NOMO-1 (cell line): ENCODE data around the gene ANXA8L1.
"Not testable (repeated sequence)": the region's sequence is repeated elsewhere in the genome, so short reads cannot be mapped to it uniquely, and the experiment has no call there.

Experiments used
- DNase-seq, 2 experiments: peaks; one replicate each; lab custom pipeline; 2025; ENCODE audit not compliant: unreplicated experiment in 2 of 2; lab: John Stamatoyannopoulos, UW

ANXA8L1 gene, protein sequence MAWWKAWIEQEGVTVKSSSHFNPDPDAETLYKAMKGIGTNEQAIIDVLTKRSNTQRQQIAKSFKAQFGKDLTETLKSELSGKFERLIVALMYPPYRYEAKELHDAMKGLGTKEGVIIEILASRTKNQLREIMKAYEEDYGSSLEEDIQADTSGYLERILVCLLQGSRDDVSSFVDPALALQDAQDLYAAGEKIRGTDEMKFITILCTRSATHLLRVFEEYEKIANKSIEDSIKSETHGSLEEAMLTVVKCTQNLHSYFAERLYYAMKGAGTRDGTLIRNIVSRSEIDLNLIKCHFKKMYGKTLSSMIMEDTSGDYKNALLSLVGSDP

DNA sequence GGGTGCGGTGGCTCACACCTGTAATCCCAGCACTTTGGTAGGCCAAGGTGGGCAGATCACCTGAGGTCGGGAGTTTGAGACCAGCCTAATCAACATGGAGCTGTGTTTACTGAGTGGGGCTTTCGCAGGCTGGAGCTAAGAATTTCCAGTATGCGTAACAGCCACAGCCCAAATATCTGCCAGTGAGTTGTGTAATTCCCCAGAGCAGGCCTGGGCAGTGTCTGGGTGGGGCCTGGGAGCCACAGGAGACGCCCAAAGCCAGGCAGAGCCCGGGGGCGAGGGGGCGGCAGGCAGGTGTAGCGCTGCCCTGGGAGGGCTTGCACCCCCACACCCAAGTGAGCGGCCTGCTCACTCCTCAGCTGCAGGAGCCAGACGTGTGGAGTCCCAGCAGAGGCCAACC is at the start of gene ANXA8L1:
ANXA8L1 (plus strand) TSS at position 371 of the 400 bp plus-strand sequence. CDS start 76 bp downstream, outside the sequence.
- DNase-seq, result not testable (repeated sequence)

DNA sequence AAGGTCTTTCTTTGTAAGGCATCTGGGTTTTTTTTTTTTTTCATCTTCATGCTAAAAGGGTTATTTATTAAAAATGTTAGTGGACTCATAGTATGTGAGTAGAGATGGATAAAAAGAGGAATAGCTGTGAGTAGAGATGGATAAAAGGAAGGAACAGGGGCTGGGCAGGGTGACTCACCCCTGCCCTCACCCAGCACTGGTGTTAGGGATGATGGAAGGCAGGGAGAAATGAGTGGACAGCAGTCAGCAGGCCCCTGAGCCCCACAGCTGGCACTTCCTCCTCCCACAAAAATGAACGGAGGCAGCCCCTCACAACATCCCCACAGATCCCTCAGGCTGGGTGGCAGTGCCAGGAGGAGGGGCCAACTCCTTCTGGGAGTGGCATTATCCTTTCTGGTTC is 49.5 kb upstream of the ANXA8L1 start:
- DNase-seq, result no peak

DNA sequence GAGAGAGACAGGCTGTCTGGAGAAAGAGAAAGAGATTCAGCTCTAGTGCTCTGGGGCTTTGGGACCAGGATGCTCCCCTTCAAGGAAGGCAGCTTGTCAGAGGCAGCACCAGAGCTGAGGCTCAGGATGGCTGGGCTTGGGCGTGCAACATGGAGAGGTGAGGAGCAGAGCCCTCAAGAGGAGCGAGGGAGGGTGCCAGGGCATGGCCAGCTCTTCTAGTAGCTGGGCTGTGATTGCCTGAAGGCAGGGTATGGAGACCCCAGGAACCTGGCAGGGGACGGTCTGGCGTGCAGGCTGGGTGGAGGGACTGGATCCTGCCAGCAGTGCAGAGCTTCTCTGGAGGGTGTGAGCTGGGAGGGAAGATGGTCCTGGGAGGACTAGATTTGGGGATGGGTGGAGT is 48.6 kb upstream of the ANXA8L1 start:
- no peak for DNase-seq

DNA sequence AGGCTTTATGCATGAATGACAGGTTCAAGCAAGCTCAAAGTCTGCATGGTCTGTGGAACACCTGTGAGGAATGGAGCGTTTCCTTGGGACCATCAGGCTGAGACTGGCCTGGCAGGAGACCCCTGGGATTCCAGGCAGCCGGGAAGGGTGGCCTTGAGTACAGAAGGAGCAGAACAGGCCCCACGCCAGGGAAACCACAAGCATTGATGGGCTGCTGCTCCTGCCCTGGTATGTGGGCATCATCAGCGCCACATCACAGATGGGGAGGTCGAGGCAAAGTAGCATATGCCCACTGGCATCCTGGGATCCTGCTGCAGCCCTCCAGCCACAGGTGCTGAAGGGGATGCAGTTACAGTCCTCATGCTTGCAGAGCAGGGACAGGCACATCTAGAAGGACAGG is 47.9 kb upstream of the ANXA8L1 start:
- no peak for DNase-seq

DNA sequence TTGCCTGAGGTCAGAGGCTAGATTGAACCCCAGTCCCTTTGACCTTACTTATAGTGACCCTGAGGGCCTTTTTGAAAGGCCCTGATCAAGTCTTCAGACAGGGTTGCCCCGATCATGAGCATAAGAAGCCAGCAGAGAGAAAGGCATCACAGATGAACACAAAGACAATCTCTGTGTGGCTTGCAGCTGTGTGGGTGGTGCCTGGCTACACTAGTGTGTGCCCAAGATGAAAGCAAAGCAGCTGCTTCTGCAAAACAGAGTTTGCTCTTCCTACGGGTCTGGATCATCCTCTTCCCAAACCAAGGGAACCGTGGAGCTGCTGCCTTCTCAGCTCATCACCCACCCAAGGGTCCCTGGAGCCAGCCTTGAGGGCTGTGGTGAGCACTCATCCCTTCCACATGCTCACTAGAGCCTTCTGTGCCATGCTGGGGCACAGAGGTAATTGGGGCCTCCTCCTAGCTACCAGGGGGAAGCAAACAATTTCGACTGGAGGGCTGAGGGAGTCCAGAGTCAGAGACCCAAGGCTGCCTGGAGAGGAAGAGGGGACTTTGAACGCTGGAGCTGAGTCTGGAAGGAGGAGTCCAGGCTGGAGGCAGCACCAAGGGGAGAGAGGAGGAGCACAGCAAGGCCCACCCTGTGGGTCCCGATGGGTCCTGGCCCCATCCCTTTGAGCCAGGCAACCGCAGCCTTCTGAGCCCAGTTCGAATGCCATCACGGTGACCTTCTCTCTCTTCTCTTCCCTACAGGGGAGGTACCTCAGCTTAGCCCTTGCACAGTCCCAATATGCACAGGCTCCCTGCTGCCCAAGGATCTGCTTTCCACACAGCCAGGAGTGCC is 46.5 kb upstream of the ANXA8L1 start:
- no peak for DNase-seq

DNA sequence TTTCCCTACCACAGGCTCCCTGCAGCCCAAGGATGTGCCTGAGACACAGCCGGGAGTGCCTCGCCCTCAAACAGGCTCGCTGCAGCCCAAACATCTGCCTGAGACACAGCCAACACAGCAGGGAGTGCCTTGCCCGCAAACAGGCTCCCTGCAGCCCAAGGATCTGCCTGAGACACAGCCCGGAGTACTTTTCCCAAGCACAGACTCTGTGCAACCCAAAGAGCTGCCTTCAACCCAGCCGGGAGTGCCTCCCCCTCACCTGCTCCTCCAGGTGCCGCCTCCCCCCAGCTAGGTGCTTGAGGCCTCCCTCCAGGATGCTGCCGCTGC is 45.9 kb upstream of the ANXA8L1 start:
- no peak for DNase-seq

DNA sequence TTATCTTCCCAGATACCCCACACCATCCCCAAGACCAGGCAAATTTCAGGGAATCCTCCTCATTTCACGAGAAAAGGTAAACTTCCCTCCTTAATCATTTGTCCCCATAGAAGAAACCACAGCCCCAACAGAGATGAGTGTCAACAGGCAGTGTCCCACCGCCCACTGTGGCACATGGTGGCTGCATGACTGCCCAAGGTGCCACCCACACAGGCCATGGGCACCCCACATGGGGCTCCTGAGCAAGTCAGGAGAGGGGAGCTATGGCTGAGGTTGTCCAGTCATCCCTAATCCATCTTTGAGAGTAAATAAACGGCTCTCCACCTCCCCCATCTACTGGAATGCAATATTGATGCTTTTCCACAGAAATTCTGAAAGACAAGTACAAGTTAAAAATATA is 44.7 kb upstream of the ANXA8L1 start:
- no peak for DNase-seq

DNA sequence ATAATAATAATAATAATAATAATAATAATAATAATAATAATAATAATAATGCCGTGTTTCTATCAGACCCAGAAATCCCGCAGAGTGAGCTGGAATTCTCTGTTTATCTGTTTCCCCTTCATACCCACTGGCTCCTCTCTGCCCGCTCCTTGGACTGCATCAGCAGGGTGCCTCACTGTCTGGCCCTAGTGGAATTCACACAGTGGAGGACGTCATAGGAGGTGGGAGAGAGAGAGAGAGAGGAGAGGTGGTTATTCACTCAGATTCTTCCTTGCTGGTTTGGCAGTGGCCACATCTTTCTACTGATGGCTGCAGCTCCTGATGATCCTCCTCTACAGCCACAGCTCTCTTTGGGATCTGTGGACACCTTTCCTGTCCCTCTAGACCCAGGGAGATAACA is 10.1 kb upstream of the ANXA8L1 start:
- DNase-seq, result not testable (repeated sequence)

DNA sequence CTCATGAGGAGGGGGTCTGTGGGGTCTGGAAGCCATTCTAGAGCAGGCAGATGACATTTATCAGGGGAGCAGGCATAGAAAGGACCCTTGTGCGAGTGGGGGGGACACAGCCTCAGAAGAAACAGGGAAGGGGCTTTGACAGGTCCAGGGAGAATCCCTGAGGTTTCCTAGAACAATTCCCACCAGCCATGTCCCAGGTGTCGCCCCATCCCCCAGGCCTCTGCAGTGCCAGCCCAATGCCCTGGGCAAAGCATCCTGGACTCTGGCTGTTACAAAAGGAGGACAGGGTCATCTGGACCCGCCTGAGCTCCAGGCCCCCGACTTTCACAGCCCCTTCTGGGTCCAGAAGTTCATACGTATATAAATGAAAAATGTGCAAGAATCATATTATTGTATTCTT is 8.4 kb upstream of the ANXA8L1 start:
- not testable (repeated sequence) for DNase-seq

DNA sequence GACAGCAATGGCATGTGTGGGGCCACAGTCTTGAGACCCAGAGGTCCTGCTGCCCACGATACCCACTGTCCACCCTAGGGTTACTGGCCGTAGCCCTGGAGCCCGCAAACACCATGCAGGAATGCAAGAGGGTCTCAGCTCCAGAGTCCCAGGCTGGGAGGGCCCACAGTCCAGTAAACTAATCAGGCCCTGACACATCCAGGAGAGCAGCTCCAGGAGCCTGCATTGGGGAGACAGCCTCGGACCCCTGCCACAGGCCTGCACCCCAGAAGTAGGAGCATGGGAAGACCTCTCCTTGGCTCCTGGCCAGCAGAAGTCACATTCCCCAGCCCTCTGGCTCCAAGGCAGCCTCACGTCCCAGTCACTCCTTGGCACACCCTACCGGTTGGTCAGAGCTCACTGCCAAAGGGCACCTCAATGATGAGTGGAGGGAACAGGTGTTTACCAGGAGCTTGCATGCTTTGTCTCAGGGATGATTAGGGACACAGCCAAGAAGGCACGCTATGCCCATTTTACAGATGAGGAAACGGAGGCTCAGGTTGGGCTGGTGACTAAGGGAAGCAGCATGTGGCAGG is 7.8 kb upstream of the ANXA8L1 start:
- not testable (repeated sequence) for DNase-seq

DNA sequence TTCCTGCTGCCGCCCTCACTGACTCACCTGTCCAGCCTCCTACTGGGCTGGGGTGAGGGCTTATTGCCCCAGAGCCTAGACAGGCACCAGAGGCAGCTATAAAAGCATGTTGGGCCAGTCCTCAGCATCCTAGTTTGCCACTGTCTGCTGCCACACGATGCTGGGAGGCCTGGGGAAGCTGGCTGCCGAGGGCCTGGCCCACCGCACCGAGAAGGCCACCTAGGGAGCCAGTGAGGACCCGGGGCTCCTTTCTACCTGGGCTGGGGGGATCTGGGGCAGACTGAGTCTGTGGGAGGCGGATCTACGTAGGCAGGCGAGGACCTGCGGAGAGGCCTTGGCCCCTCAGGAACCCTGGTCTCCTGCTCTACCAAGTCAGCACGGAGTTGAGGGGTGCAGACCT is 6.6 kb upstream of the ANXA8L1 start:
- not testable (repeated sequence) for DNase-seq

DNA sequence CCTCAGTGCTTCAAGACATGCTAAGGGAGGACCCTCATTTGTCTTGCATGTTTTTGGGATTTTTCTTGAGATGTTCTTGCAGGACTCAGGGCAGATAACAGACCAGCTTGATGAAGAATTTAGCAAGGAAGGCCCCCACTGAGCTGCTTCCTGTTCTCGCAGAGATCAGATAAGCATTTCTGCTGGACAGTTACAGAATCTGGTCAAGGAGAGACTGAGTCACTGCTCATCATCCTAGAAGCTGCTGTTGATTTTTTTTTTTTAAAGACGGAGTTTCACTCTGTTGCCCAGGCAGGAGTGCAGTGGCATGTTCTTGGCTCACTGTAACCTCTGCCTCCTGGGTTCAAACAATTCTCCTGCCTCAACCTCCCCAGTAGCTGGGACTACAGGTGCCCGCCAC is 1.2 kb upstream of the ANXA8L1 start:
- not testable (repeated sequence) for DNase-seq

DNA sequence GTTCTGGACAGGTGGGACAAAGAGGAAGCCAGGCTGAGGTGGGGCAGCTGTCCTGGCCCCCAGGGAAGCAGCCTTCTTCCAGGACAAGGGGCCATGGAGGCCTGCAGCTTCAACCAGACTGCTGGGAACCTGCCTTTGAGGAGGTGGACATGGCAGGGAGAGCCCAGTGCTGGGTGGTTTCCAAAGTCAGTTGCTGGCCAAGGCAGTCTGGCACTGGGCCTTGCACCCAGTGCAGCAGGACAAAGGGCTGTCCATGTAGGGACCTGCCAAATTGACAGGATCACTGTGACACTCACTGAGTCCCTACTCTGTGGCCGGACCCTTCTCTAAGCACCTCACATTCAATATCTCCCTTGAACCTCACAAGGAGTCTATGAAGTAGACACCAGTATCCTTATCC is 1.4 kb downstream of the ANXA8L1 start:
- not testable (repeated sequence) for DNase-seq

DNA sequence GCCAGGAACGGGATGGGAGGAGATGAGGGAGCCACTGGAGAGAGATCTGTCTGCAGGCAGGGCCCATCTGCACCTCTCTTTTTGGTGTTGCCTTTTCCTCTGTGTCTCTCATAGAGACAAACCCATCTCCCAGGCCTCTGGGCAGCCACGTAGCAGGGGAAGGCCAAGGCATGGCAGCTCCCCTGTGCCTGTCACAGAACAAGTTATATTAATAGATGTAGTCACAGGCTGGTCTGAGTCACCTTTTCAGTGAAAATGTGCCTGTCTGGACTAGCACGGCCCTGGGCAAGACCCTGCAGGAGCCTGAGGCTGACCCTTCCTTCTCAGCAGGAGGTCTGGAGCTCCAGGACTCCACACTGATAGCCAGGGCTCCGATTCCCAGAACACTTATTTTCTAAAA is 2.1 kb downstream of the ANXA8L1 start:
- not testable (repeated sequence) for DNase-seq

DNA sequence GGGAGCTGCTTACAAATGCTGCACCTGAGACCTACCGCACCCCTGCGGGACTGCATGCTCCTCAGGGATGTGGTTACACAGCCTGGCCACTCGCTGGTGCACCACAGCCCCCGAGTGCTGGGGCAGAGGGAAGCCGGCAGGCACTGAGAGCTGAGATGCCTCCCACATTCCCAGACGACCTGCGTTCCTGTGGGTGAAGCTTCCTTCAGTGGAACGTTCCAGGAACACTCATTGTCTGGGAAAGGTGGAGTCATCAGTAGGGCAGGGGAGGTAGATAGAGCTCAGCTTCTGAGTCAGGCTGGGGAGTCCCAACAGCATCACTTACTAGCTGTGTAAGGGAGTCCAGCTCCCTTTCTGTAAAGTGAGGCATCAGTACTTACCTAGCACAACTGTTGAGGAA is 2.5 kb downstream of the ANXA8L1 start:
- DNase-seq, result not testable (repeated sequence)

DNA sequence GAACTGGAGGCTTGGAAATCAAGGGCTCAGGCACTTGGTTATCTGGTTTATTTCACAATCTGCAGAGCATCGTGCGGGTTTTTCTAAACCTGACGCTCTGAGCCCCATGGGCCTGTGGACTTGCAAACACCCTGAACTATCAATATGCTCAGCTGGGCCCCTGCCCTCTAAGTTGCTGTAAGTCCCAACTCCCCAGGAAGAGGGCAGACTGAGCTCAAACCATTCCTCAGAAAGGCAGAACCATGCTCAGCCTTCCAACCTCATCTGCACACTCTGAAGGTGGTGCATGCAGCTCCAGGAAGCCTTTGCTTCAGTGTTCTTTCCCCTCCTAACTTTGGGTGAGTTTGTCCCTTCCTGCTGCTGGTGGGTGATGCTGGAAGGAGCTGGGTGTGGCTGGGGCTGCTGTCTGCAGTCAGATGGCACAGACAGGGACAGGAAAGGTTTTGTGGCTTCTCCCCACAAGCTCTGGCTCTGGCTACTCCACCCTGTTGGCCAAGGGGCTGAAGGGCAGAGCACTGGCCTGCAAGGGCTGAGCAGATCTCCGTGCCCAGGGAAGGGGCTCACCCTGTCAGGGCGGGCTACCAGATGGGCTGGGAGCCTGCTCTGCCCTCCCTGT is 3.8 kb downstream of the ANXA8L1 start:
- DNase-seq, result not testable (repeated sequence)

DNA sequence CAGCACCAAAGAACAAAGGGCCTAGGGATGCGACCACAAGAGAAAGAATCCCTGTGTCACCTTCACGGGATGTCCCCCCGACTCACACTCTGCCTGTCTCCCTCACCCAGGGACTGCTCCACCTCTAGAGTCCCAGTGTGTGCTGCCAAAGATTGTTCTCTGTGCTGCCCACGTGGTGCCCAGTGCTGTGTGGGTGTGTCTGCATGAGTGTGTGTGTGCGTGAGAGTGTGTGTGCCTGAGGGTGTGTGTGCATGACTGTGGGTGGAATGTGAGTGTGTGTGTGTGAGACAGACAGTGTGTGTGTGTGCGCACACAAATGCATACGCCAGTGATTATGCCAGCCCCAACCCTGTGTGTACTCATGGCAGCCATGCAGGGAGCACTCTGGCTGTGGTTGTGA is 10.3 kb downstream of the ANXA8L1 start:
- not testable (repeated sequence) for DNase-seq

DNA sequence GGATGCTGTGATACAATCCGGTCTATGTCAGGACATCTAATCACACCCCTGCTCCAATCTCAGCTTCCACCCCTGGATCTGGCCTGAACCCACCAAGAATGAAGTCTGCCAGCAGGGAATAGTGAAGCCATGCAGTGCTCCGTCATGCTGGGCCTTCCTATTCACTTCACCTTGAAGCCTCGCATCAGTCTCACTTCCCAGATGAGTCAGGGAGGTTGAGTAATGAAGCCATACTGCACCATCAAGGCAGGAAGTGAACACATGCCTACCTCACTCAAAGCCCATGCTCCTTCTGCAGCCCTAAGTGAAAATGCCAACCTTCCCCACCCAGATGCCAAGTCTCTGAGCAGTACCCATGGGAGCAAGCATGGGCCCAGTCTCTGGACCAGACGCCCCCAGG is 11.1 kb downstream of the ANXA8L1 start:
- not testable (repeated sequence) for DNase-seq

DNA sequence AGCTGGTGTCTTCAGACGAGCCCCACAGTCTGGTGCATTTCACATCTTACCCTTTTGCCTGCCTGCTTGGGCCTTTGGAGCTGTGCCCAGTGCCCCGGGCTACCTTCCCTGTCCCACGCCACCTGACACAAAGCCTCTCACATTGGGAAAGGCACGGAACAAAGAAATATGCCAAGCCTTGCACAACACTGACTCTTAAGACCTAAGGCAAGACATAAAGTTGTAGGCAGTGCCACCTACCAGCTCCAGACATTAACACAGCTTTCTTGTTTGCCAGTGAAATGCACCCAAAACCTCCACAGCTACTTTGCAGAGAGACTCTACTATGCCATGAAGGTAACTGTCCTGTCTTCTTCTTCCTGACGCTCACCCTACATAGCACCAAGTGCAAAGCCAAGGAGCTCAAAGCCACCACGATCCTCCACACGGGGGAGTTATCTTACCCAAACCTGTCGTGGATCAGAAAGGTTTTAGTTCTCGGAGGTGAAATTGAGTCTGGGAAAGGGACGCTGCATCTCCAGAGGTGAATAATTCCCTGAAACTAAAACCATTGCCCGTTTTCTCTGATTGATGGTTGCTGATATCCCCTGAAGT is 11.8 kb downstream of the ANXA8L1 start:
- not testable (repeated sequence) for DNase-seq

DNA sequence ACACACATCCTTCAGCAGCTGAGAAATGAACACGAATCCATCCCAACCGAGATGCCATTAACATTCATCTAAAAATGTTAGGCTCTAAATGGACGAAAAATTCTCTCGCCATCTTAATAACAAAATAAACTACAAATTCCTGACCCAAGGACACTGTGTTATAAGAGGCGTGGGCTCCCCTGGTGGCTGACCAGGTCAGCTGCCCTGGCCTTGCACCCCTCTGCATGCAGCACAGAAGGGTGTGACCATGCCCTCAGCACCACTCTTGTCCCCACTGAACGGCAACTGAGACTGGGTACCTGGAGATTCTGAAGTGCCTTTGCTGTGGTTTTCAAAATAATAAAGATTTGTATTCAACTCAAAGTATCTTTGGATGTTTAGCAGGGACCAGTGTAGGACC is 15.8 kb downstream of the ANXA8L1 start:
- DNase-seq, result not testable (repeated sequence)
